Measurements from ENCODE around the gene MED27. TPM values are rescaled to one million over a fixed set of nuclear protein-coding genes. Genes with fewer than 3 reads are reported as not detected.

MED27 gene
- total RNA-seq, 1 donor from 2014 or later, result 28.2 TPM

- H3K27ac Mint-ChIP-seq (ENCODE audit: unreplicated experiment), result no peak overlapping the region
- no peak for TF ChIP-seq CTCF (IDR thresholded peaks at IDR 0.05)
Measured at GRCh38 chr9:131992906-131993657, 86.6 kb downstream of the MED27 start.

GRCh38 chr9:131987232-131987631 is 92.4 kb downstream of the MED27 start:
- Mint-ChIP-seq H3K4me1 (ENCODE audit: low read depth) (peaks cover 18% of the 10 kb centered on the region), H3K4me3 (ENCODE audit: unreplicated experiment) (no peak overlapping the region), H3K27me3 (ENCODE audit: low read depth) (no peaks in the 10 kb centered on the region), H3K36me3 (ENCODE audit: low read depth) (no peaks in the 10 kb centered on the region), H3K9me3 (ENCODE audit: low read depth) (no peaks in the 10 kb centered on the region), H3K27ac (ENCODE audit: unreplicated experiment) (no peak overlapping the region)
- no peak for DNase-seq (ENCODE audit: low spot score)
- TF ChIP-seq CTCF (IDR thresholded peaks at IDR 0.05), result no peak

More at GRCh38 chr9:131992906-131993657, 86.6 kb downstream of the MED27 start:
- Mint-ChIP-seq H3K9me3 (ENCODE audit: low read depth) (no peaks in the 10 kb centered on the region), H3K4me3 (ENCODE audit: unreplicated experiment) (no peak overlapping the region), H3K27me3 (ENCODE audit: low read depth) (no peaks in the 10 kb centered on the region), H3K36me3 (ENCODE audit: low read depth) (peaks cover 7% of the 10 kb centered on the region), H3K4me1 (ENCODE audit: low read depth) (peaks cover 10% of the 10 kb centered on the region)
- no peak for DNase-seq (ENCODE audit: low spot score)

GRCh38 chr9:131986576-131986975 is 93.1 kb downstream of the MED27 start:
- H3K9me3 Mint-ChIP-seq (ENCODE audit: low read depth), result no peaks in the 10 kb centered on the region
- H3K27me3 Mint-ChIP-seq (ENCODE audit: low read depth), result no peaks in the 10 kb centered on the region
- DNase-seq (ENCODE audit: low spot score), result no peak
- H3K36me3 Mint-ChIP-seq (ENCODE audit: low read depth), result no peaks in the 10 kb centered on the region
- no peak overlapping the region for H3K4me3 Mint-ChIP-seq (ENCODE audit: unreplicated experiment)
- H3K4me1 Mint-ChIP-seq (ENCODE audit: low read depth), result peaks cover 20% of the 10 kb centered on the region
- no peak for TF ChIP-seq CTCF (IDR thresholded peaks at IDR 0.05)
- no peak overlapping the region for H3K27ac Mint-ChIP-seq (ENCODE audit: unreplicated experiment)

GRCh38 chr9:131986089-131986488 is 93.6 kb downstream of the MED27 start:
- no peak overlapping the region for H3K27ac Mint-ChIP-seq (ENCODE audit: unreplicated experiment)
- H3K4me1 Mint-ChIP-seq (ENCODE audit: low read depth), result peaks cover 25% of the 10 kb centered on the region
- TF ChIP-seq CTCF (IDR thresholded peaks at IDR 0.05), result no peak
- no peak overlapping the region for H3K4me3 Mint-ChIP-seq (ENCODE audit: unreplicated experiment)
- no peaks in the 10 kb centered on the region for H3K27me3 Mint-ChIP-seq (ENCODE audit: low read depth)
- H3K9me3 Mint-ChIP-seq (ENCODE audit: low read depth), result no peaks in the 10 kb centered on the region
- no peak for DNase-seq (ENCODE audit: low spot score)
- no peaks in the 10 kb centered on the region for H3K36me3 Mint-ChIP-seq (ENCODE audit: low read depth)

GRCh38 chr9:131984564-131984963 is 95.1 kb downstream of the MED27 start:
- Mint-ChIP-seq H3K36me3 (ENCODE audit: low read depth) (no peaks in the 10 kb centered on the region), H3K4me1 (ENCODE audit: low read depth) (peaks cover 38% of the 10 kb centered on the region), H3K9me3 (ENCODE audit: low read depth) (no peaks in the 10 kb centered on the region), H3K27me3 (ENCODE audit: low read depth) (no peaks in the 10 kb centered on the region), H3K27ac (ENCODE audit: unreplicated experiment) (no peak overlapping the region), H3K4me3 (ENCODE audit: unreplicated experiment) (no peak overlapping the region)
- no peak for DNase-seq (ENCODE audit: low spot score)
- TF ChIP-seq CTCF (IDR thresholded peaks at IDR 0.05), result no peak

Data from chondrocyte (in vitro differentiated cells).